IMR-90 (cell line): ENCODE measurements around the gene TGFBR2. TPM values are rescaled to one million over a fixed set of nuclear protein-coding genes. Genes with fewer than 3 reads are reported as not detected.

Experiments
- ATAC-seq: fragments of 200-7000 bp; cut with Tn5 transposase; 2 replicates; pipeline ENCODE4 v1.9.1; 2020; ENCODE audit warnings: low read depth, mild to moderate bottlenecking, moderate library complexity
- BruUV-seq: library from RNA; stranded (reverse); fragments of 400-500 nt; replicated peaks from 2 replicates; lab custom pipeline; 2021; lab: Mats Ljungman, UMichigan
- CTCF ChIA-PET: fragments of 300-600 bp; formaldehyde crosslinking; extraction: SDS; loops from one replicate; lab custom pipeline; 2021; ENCODE audit warnings: antibody characterized with exemption; lab: Yijun Ruan, JAX
- POLR2A ChIA-PET: fragments of 300-600 bp; sonication (Branson Sonifier 250); formaldehyde crosslinking; loops from one replicate; lab custom pipeline; 2022; ENCODE audit warnings: antibody characterized with exemption; ENCODE audit not compliant: unreplicated experiment; lab: Charles Lee
- DNase-seq: peaks from one replicate; pipeline ENCODE4 v3.0.0; 2013
- H2AFZ ChIP-seq: replicated peaks from 2 replicates; pipeline ENCODE3; 2013; ENCODE audit warnings: low read length, mild to moderate bottlenecking; ENCODE audit not compliant: poor library complexity
- H2AK5ac ChIP-seq: 2 replicates; pipeline ENCODE4 v1.6.1; 2013; ENCODE audit warnings: low read depth, low read length, inconsistent platforms
- H2AK9ac ChIP-seq: replicated peaks from 2 replicates; pipeline ENCODE3; 2013; ENCODE audit warnings: mild to moderate bottlenecking, low read depth, low read length, moderate library complexity; ENCODE audit not compliant: poor library complexity
- H2BK120ac ChIP-seq: 2 replicates; pipeline ENCODE4 v1.6.1; 2013; ENCODE audit warnings: low read depth, low read length, inconsistent platforms
- H2BK15ac ChIP-seq: 3 replicates; pipeline ENCODE4 v1.6.1; 2013; ENCODE audit warnings: low read depth, low read length, inconsistent platforms
- H2BK20ac ChIP-seq: 2 replicates; pipeline ENCODE4 v1.6.1; 2013; ENCODE audit warnings: low read depth, mild to moderate bottlenecking, inconsistent platforms, low read length, moderate library complexity
- H2BK5ac ChIP-seq: 2 replicates; pipeline ENCODE4 v1.6.1; 2013; ENCODE audit warnings: mild to moderate bottlenecking, low read depth, low read length, inconsistent platforms; ENCODE audit not compliant: poor library complexity, severe bottlenecking
- H3K14ac ChIP-seq: replicated peaks from 2 replicates; pipeline ENCODE4 v1.6.1; 2013; ENCODE audit warnings: low read depth, low read length, inconsistent platforms
- H3K18ac ChIP-seq: 2 replicates; pipeline ENCODE4 v1.6.1; 2013; ENCODE audit warnings: low read depth, low read length, control low read depth
- H3K23ac ChIP-seq: 2 replicates; pipeline ENCODE4 v1.6.1; 2013; ENCODE audit warnings: low read depth, low read length, inconsistent platforms
- H3K27ac ChIP-seq: 2 replicates; pipeline ENCODE4 v1.5.1; 2013; ENCODE audit warnings: mild to moderate bottlenecking, control low read depth, low read length; ENCODE audit not compliant: insufficient read depth
- H3K27me3 ChIP-seq: 2 replicates; pipeline ENCODE4 v1.6.1; 2013; ENCODE audit warnings: low read length; ENCODE audit not compliant: control insufficient read depth, insufficient read depth
- H3K36me3 ChIP-seq: 2 replicates; pipeline ENCODE4 v1.6.1; 2013; ENCODE audit warnings: low read length, mixed read lengths; ENCODE audit not compliant: control insufficient read depth, insufficient read depth
- H3K4ac ChIP-seq: 2 replicates; pipeline ENCODE4 v1.6.1; 2013; ENCODE audit warnings: low read depth, low read length, inconsistent platforms
- H3K4me1 ChIP-seq: 2 replicates; pipeline ENCODE4 v1.6.1; 2013; ENCODE audit warnings: low read length, mixed read lengths; ENCODE audit not compliant: control insufficient read depth, insufficient read depth
- H3K4me2 ChIP-seq: 2 replicates; pipeline ENCODE4 v1.6.1; 2013; ENCODE audit warnings: low read depth, mild to moderate bottlenecking, control low read depth, low read length, moderate library complexity
- H3K4me3 ChIP-seq: 2 replicates; pipeline ENCODE4 v1.5.1; 2013; ENCODE audit warnings: low read depth, mild to moderate bottlenecking, control low read depth, low read length, moderate library complexity; ENCODE audit not compliant: insufficient read depth
- H3K56ac ChIP-seq: 2 replicates; pipeline ENCODE4 v1.6.1; 2013; ENCODE audit warnings: low read length, inconsistent platforms; ENCODE audit not compliant: insufficient read depth; ENCODE audit errors: extremely low read depth
- H3K79me1 ChIP-seq, 2 experiments: 2 replicates each; pipeline ENCODE4 v1.6.1; 2013; ENCODE audit warnings: low read length in 2 of 2, inconsistent platforms in 1 of 2, low read depth in 1 of 2
- H3K9ac ChIP-seq: 2 replicates; pipeline ENCODE4 v1.6.1; 2013; ENCODE audit warnings: low read depth, low read length, control low read depth
- H3K9me1 ChIP-seq: 2 replicates; pipeline ENCODE4 v1.6.1; 2013; ENCODE audit warnings: low read length, inconsistent platforms; ENCODE audit not compliant: insufficient read depth
- H3K9me3 ChIP-seq: 2 replicates; pipeline ENCODE4 v1.6.1; 2013; ENCODE audit warnings: low read length; ENCODE audit not compliant: control insufficient read depth, insufficient read depth
- H4K20me1 ChIP-seq: 2 replicates; pipeline ENCODE4 v1.6.1; 2013; ENCODE audit warnings: low read length, inconsistent platforms; ENCODE audit not compliant: insufficient read depth
- H4K5ac ChIP-seq: 2 replicates; pipeline ENCODE4 v1.6.1; 2013; ENCODE audit warnings: mild to moderate bottlenecking, low read depth, low read length, control low read depth
- H4K8ac ChIP-seq, 2 experiments: 2 replicates each; pipeline ENCODE4 v1.6.1; 2013; ENCODE audit warnings: low read depth in 2 of 2, low read length in 2 of 2, control low read depth in 1 of 2, inconsistent platforms in 1 of 2
- H4K91ac ChIP-seq: 2 replicates; pipeline ENCODE4 v1.6.1; 2013; ENCODE audit warnings: low read depth, low read length, inconsistent platforms; ENCODE audit not compliant: insufficient read depth
- NFE2L2 ChIP-seq: fragments of 150-350 bp; IDR thresholded peaks from 2 replicates; pipeline ENCODE4 v1.6.1; 2016; ENCODE audit warnings: low read depth, mild to moderate bottlenecking, low read length
- RAD21 ChIP-seq: IDR thresholded peaks from 2 replicates; pipeline ENCODE4 v1.6.1; 2012; ENCODE audit warnings: low read length, improper control_type of control experiment
- USF2 ChIP-seq: fragments of 150-350 bp; IDR thresholded peaks from 2 replicates; pipeline ENCODE4 v1.6.1; 2017; ENCODE audit warnings: mild to moderate bottlenecking, antibody characterized with exemption, low read length, low read depth
- WGBS, 2 experiments: methylation state at CpG; one replicate each; pipeline versions ENCODE4 v1.1.5 to v1.1.7; 2013; ENCODE audit warnings: missing lambda C conversion rate in 2 of 2; ENCODE audit not compliant: insufficient read length in 1 of 2; ENCODE audit errors: extremely low coverage in 2 of 2; 5-methylcytosine and 5-hydroxymethylcytosine counted together
- dilution Hi-C: fragments of 300-500 bp; cut with HindIII; formaldehyde crosslinking; loops from one replicate; pipeline ENCODE4 v1.14.3; 2018; ENCODE audit warnings: low sequenced_read_pairs; ENCODE audit not compliant: unreplicated experiment
- in situ Hi-C: fragments of 300-500 bp; cut with MboI; formaldehyde crosslinking; loops from 3 replicates; pipeline ENCODE4 v1.14.3; 2019; ENCODE audit warnings: low sequenced_read_pairs, inconsistent platforms, mixed read lengths
- intact Hi-C: fragments of 100-400 bp; cut with micrococcal nuclease; formaldehyde crosslinking; loops from 2 replicates; pipeline ENCODE4 v1.10.0; 2022
- polyA plus RNA-seq, 3 experiments: library from polyadenylated mRNA; depleted of rRNA; stranded (reverse); fragments of >200 nt; gene quantifications; 2 replicates each; pipeline ENCODE4 v1.2.3, GENCODE V29; 2012; ENCODE audit warnings: low replicate concordance in 1 of 3
- total RNA-seq: library from RNA; depleted of rRNA; stranded (reverse); fragments of >200 nt; gene quantifications from 2 replicates; pipeline ENCODE4 v1.2.3, GENCODE V29; 2012
- TF ChIP-seq, protein P1 (sequence below): conservative IDR thresholded peaks from 2 replicates; pipeline ENCODE4 v1.5.1; 2012; ENCODE audit warnings: mild to moderate bottlenecking, low read depth, low read length, improper control_type of control experiment
- TF ChIP-seq, protein P2 (sequence below): fragments of 150-350 bp; IDR thresholded peaks from 2 replicates; pipeline ENCODE4 v1.6.1; 2016; ENCODE audit warnings: low read depth, mild to moderate bottlenecking, low read length, moderate library complexity, borderline replicate concordance

The TGFBR2 gene
- total and polyA plus RNA-seq, 2 of the 4 experiments (the other 2 are of a cell fraction), result 63.7 to 87.5 TPM

- no TSS peak for BruUV-seq
- Histone ChIP-seq H2BK15ac (no peak overlapping the region), H4K91ac (no peak overlapping the region), H3K4me3 (no peak overlapping the region), H3K79me1 (peaks cover 52 to 89% of the 10 kb centered on the region in 2 experiments), H3K36me3 (peaks cover 3% of the 10 kb centered on the region; the same call in 1 of the 2 replicates), H3K4me1 (peaks cover 13% of the 10 kb centered on the region), H4K8ac (no peak overlapping the region), H3K27me3 (no peaks in the 10 kb centered on the region), H3K14ac (no peak overlapping the region), H3K9ac (no peak overlapping the region), H3K4me2 (no peak overlapping the region), H2AK5ac (no peak overlapping the region), H4K20me1 (peaks cover 18% of the 10 kb centered on the region; the same call in 1 of the 2 replicates), H2AK9ac (no peak overlapping the region), H3K9me3 (peaks cover 3% of the 10 kb centered on the region), H4K5ac (no peak overlapping the region), H3K23ac (no peak overlapping the region), H2BK120ac (no peak overlapping the region), H2BK20ac (no peak overlapping the region), H3K4ac (no peak overlapping the region), H3K9me1 (peaks cover 1% of the 10 kb centered on the region), H3K18ac (no peak overlapping the region), H3K56ac (no peak overlapping the region), H2AFZ (no peak overlapping the region), H3K27ac (no peak overlapping the region), H2BK5ac (no peak overlapping the region)
- no peak for DNase-seq
- in situ Hi-C loops (no loop called here), dilution Hi-C loops (no loop called here), intact Hi-C loops (no loop called here)
- TF ChIP-seq RAD21 (no peak), USF2 (no peak), NFE2L2 (no peak)
- TF ChIP-seq, protein P1, sequence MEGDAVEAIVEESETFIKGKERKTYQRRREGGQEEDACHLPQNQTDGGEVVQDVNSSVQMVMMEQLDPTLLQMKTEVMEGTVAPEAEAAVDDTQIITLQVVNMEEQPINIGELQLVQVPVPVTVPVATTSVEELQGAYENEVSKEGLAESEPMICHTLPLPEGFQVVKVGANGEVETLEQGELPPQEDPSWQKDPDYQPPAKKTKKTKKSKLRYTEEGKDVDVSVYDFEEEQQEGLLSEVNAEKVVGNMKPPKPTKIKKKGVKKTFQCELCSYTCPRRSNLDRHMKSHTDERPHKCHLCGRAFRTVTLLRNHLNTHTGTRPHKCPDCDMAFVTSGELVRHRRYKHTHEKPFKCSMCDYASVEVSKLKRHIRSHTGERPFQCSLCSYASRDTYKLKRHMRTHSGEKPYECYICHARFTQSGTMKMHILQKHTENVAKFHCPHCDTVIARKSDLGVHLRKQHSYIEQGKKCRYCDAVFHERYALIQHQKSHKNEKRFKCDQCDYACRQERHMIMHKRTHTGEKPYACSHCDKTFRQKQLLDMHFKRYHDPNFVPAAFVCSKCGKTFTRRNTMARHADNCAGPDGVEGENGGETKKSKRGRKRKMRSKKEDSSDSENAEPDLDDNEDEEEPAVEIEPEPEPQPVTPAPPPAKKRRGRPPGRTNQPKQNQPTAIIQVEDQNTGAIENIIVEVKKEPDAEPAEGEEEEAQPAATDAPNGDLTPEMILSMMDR, result no peak
- TF ChIP-seq, protein P2, sequence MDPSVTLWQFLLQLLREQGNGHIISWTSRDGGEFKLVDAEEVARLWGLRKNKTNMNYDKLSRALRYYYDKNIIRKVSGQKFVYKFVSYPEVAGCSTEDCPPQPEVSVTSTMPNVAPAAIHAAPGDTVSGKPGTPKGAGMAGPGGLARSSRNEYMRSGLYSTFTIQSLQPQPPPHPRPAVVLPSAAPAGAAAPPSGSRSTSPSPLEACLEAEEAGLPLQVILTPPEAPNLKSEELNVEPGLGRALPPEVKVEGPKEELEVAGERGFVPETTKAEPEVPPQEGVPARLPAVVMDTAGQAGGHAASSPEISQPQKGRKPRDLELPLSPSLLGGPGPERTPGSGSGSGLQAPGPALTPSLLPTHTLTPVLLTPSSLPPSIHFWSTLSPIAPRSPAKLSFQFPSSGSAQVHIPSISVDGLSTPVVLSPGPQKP, result no peak
- CTCF ChIA-PET, result interaction anchor here (0.6 kb wide), 1 partner anchor 61 kb away, joined by 3 read pairs; no protein-coding TSS in a partner anchor
- POLR2A ChIA-PET, result no interaction called here
- 100% methylated on average over 2 of the region's 3 CpGs; no CpG with 5 or more reads in 1 of the 2 experiments for WGBS, 2 experiments
- ATAC-seq, result no peak
Observed at GRCh38 chr3:30633718-30634117, 27.3 kb downstream of the TGFBR2 start.
